Stomach (tissue), 4 donors: ENCODE measurements around the gene C1QTNF6.

Source experiments
- POLR2A ChIP-seq, 4 donors: fragments of 450-650 bp; IDR thresholded peaks; one replicate each; pipeline ENCODE4 v1.6.1; 2016; ENCODE audit warnings: antibody characterized with exemption in 4 of 4, control low read depth in 2 of 4, mild to moderate bottlenecking in 1 of 4, moderate library complexity in 1 of 4
- POLR2AphosphoS5 ChIP-seq, 3 donors: sonication (generic); formaldehyde crosslinking; IDR thresholded peaks; one replicate each; pipeline ENCODE4 v1.6.1; 2016; ENCODE audit warnings: antibody characterized with exemption in 3 of 3
- TF ChIP-seq, protein P1 (sequence below), 7 experiments: fragments of 450-650 bp in 4 of 7; fragments of 200-600 bp in 3 of 7; sonication (generic) in 3 of 7; IDR thresholded peaks; one replicate each; pipeline ENCODE4 v1.5.1; 2016 to 2019; ENCODE audit warnings: antibody characterized with exemption in 7 of 7, control low read depth in 2 of 7, mild to moderate bottlenecking in 1 of 7

DNA sequence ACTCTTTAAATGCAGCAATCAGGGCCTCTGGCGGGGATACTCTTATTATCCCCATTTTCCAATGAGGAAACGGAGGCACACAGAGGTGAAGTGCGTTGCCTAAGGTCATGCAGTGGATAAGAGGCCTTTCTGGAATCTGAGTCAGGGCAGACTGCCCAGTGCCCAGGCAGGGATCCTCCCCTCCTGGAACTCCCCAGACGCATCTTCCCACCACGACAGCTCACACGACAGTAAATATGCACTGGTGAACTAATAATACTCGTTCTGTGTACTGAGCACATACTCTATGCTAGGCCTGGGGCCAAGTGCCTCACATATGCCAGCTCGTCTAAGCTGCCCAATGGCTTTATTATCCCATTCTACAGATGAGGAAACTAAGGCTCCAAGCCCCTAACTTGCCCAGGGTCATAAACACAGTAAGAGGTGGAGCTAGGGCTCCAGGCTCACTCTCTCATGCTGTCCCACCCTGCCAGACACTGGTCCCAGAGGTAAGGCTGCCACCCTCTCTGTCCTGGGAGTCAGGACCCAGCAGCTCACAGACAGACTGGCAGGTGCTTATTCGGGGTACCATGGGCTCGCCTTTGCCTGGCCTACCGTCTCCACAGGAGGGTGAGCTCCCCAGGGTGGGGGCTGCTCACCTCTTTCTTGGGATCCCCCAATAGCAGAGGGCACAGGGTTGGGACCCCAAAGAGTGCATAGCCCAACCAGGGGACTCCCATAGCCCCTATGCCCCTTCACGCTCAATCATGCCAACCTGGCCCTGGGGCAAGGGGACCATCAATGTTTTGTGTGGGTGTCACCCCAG lies 40.7 kb downstream of the C1QTNF6 start:
- TF ChIP-seq, protein P1, sequence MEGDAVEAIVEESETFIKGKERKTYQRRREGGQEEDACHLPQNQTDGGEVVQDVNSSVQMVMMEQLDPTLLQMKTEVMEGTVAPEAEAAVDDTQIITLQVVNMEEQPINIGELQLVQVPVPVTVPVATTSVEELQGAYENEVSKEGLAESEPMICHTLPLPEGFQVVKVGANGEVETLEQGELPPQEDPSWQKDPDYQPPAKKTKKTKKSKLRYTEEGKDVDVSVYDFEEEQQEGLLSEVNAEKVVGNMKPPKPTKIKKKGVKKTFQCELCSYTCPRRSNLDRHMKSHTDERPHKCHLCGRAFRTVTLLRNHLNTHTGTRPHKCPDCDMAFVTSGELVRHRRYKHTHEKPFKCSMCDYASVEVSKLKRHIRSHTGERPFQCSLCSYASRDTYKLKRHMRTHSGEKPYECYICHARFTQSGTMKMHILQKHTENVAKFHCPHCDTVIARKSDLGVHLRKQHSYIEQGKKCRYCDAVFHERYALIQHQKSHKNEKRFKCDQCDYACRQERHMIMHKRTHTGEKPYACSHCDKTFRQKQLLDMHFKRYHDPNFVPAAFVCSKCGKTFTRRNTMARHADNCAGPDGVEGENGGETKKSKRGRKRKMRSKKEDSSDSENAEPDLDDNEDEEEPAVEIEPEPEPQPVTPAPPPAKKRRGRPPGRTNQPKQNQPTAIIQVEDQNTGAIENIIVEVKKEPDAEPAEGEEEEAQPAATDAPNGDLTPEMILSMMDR (IDR thresholded peaks at IDR 0.05) = no peak
- TF ChIP-seq POLR2AphosphoS5 (IDR thresholded peaks at IDR 0.05) = no peak
- TF ChIP-seq POLR2A (IDR thresholded peaks at IDR 0.05) = no peak
